ENCODE results near the gene ADGRB3. TPM values are rescaled to one million over a fixed set of nuclear protein-coding genes. Genes with fewer than 3 reads are reported as not detected.
A peak's percentile ranks its signal among the peaks of the same experiment; 100 is the strongest.
"Not testable (repeated sequence)": the region's sequence is repeated elsewhere in the genome, so short reads cannot be mapped to it uniquely, and the experiment has no call there.

The ADGRB3 gene
- polyA plus RNA-seq, 1 experiment: not detected

GRCh38 chr6:68777956-68778355 is 142.9 kb downstream of the ADGRB3 start:
- Histone ChIP-seq H3K27me3 (ENCODE audit: control insufficient read depth, insufficient read depth, low read length) (no peaks in the 10 kb centered on the region), H3K9me3 (ENCODE audit: control insufficient read depth, insufficient read depth, low read length) (no peaks in the 10 kb centered on the region), H3K27ac (ENCODE audit: low read depth, low read length) (no peak overlapping the region), H3K4me3 (ENCODE audit: low read depth, low read length) (no peak overlapping the region)
- DNase-seq (ENCODE audit: low read depth, low spot score): no peak
- ChIA-PET POLR2A (no interaction called here), CTCF (interaction anchor here (0.7 kb wide), 2 partner anchors 139 to 269 kb away, joined by 3 read pairs; no protein-coding TSS in a partner anchor)
- TF ChIP-seq CTCF (IDR thresholded peaks at IDR 0.05; ENCODE audit: low read depth, low read length): no peak

- Histone ChIP-seq H3K27ac (ENCODE audit: low read depth, low read length) (no peak overlapping the region), H3K4me3 (ENCODE audit: low read depth, low read length) (no peak overlapping the region), H3K27me3 (ENCODE audit: control insufficient read depth, insufficient read depth, low read length) (no peaks in the 10 kb centered on the region), H3K9me3 (ENCODE audit: control insufficient read depth, insufficient read depth, low read length) (no peaks in the 10 kb centered on the region)
- POLR2A ChIA-PET: no interaction called here
- DNase-seq (ENCODE audit: low read depth, low spot score): no peak
- CTCF ChIA-PET: interaction anchor here (0.7 kb wide), 2 partner anchors 140 to 270 kb away, joined by 3 read pairs; no protein-coding TSS in a partner anchor
- TF ChIP-seq CTCF (IDR thresholded peaks at IDR 0.05; ENCODE audit: low read depth, low read length): peak; percentile 41
Measured at GRCh38 chr6:68778356-68779020, 143.4 kb downstream of the ADGRB3 start.

GRCh38 chr6:68779366-68779765 is 144.3 kb downstream of the ADGRB3 start:
- TF ChIP-seq CTCF (IDR thresholded peaks at IDR 0.05; ENCODE audit: low read depth, low read length): no peak
- DNase-seq (ENCODE audit: low read depth, low spot score): no peak
- POLR2A ChIA-PET: no interaction called here
- Histone ChIP-seq H3K9me3 (ENCODE audit: control insufficient read depth, insufficient read depth, low read length) (no peaks in the 10 kb centered on the region), H3K4me3 (ENCODE audit: low read depth, low read length) (no peak overlapping the region), H3K27ac (ENCODE audit: low read depth, low read length) (no peak overlapping the region), H3K27me3 (ENCODE audit: control insufficient read depth, insufficient read depth, low read length) (no peaks in the 10 kb centered on the region)
- CTCF ChIA-PET: no interaction called here

- H3K27me3 ChIP-seq (ENCODE audit: control insufficient read depth, insufficient read depth, low read length); POLR2A ChIA-PET; H3K9me3 ChIP-seq (ENCODE audit: control insufficient read depth, insufficient read depth, low read length); DNase-seq (ENCODE audit: low read depth, low spot score); H3K4me3 ChIP-seq (ENCODE audit: low read depth, low read length); CTCF ChIA-PET; H3K27ac ChIP-seq (ENCODE audit: low read depth, low read length): not testable (repeated sequence)
Measured at GRCh38 chr6:68790128-68790527, 155.0 kb downstream of the ADGRB3 start.

GRCh38 chr6:68814976-68815375 is 179.9 kb downstream of the ADGRB3 start:
- POLR2A ChIA-PET; H3K27ac ChIP-seq (ENCODE audit: low read depth, low read length); H3K4me3 ChIP-seq (ENCODE audit: low read depth, low read length); H3K27me3 ChIP-seq (ENCODE audit: control insufficient read depth, insufficient read depth, low read length); H3K9me3 ChIP-seq (ENCODE audit: control insufficient read depth, insufficient read depth, low read length); CTCF ChIA-PET; DNase-seq (ENCODE audit: low read depth, low spot score): not testable (repeated sequence)

GRCh38 chr6:68826501-68826900 is 191.4 kb downstream of the ADGRB3 start:
- Histone ChIP-seq H3K27ac (ENCODE audit: low read depth, low read length) (no peak overlapping the region), H3K27me3 (ENCODE audit: control insufficient read depth, insufficient read depth, low read length) (no peaks in the 10 kb centered on the region), H3K4me3 (ENCODE audit: low read depth, low read length) (no peak overlapping the region), H3K9me3 (ENCODE audit: control insufficient read depth, insufficient read depth, low read length) (no peaks in the 10 kb centered on the region)
- TF ChIP-seq CTCF (IDR thresholded peaks at IDR 0.05; ENCODE audit: low read depth, low read length): no peak
- POLR2A ChIA-PET: no interaction called here
- CTCF ChIA-PET: no interaction called here
- no peak for DNase-seq (ENCODE audit: low read depth, low spot score)
